Glutamatergic neuron (in vitro differentiated cells): Measurements from ENCODE around the gene GATA6. TPM values are rescaled to one million over a fixed set of nuclear protein-coding genes. Genes with fewer than 3 reads are reported as not detected.
"Not testable (repeated sequence)": the region's sequence is repeated elsewhere in the genome, so short reads cannot be mapped to it uniquely, and the experiment has no call there.

Experiments
- DNase-seq: peaks from one replicate; pipeline ENCODE4 v3.0.0; 2022
- H3K27ac Mint-ChIP-seq: one replicate; pipeline ENCODE4 v1.8.0; 2020; ENCODE audit warnings: mild to moderate bottlenecking, mixed read lengths, inconsistent platforms; ENCODE audit not compliant: unreplicated experiment
- H3K27me3 Mint-ChIP-seq: one replicate; pipeline ENCODE4 v1.8.0; 2020; ENCODE audit warnings: mild to moderate bottlenecking, moderate library complexity, mixed read lengths, inconsistent platforms; ENCODE audit not compliant: unreplicated experiment
- H3K36me3 Mint-ChIP-seq: one replicate; pipeline ENCODE4 v1.8.0; 2020; ENCODE audit warnings: mild to moderate bottlenecking, mixed read lengths, inconsistent platforms; ENCODE audit not compliant: unreplicated experiment
- H3K4me1 Mint-ChIP-seq: one replicate; pipeline ENCODE4 v1.8.0; 2020; ENCODE audit warnings: mild to moderate bottlenecking, low read depth, mixed read lengths, inconsistent platforms; ENCODE audit not compliant: unreplicated experiment
- H3K4me3 Mint-ChIP-seq: one replicate; pipeline ENCODE4 v1.8.0; 2020; ENCODE audit warnings: mild to moderate bottlenecking, mixed read lengths, inconsistent platforms; ENCODE audit not compliant: unreplicated experiment
- H3K9me3 Mint-ChIP-seq: one replicate; pipeline ENCODE4 v1.8.0; 2020; ENCODE audit warnings: mild to moderate bottlenecking, moderate library complexity, mixed read lengths, inconsistent platforms; ENCODE audit not compliant: unreplicated experiment
- CTCF ChIP-seq: fragments of 200-600 bp; sonication (generic); IDR thresholded peaks from one replicate; pipeline ENCODE4 v1.5.0; 2021; ENCODE audit not compliant: partially characterized antibody, unreplicated experiment
- total RNA-seq: library from RNA; stranded (reverse); fragmentation: NEBNext Ultra II Directional; extraction: Animal tissue kit (Norgen Biotek cat#: 25700); gene quantifications from one replicate; pipeline ENCODE4 v1.2.1, GENCODE V29; 2021; ENCODE audit not compliant: unreplicated experiment

GATA6 gene
- total RNA-seq, 1 donor from 2014 or later, result 0.42 TPM

- DNase-seq, result no peak
- Mint-ChIP-seq H3K27me3 (peaks cover 15% of the 10 kb centered on the region), H3K9me3 (peaks cover 2% of the 10 kb centered on the region), H3K4me3 (no peak overlapping the region), H3K4me1 (peaks cover 2% of the 10 kb centered on the region), H3K27ac (no peak overlapping the region), H3K36me3 (no peaks in the 10 kb centered on the region)
- TF ChIP-seq CTCF, result no peak
These were observed 11.3 kb downstream of the GATA6 start for GRCh38 chr18:22180722-22181121.

- Mint-ChIP-seq H3K4me3 (no peak overlapping the region), H3K27me3 (peaks cover 5% of the 10 kb centered on the region), H3K27ac (no peak overlapping the region), H3K9me3 (peaks cover 2% of the 10 kb centered on the region), H3K4me1 (no peaks in the 10 kb centered on the region), H3K36me3 (no peaks in the 10 kb centered on the region)
- TF ChIP-seq CTCF, result no peak
- DNase-seq, result no peak
These were observed 13.7 kb downstream of the GATA6 start for GRCh38 chr18:22182884-22183697.

GRCh38 chr18:22183698-22184170 lies 14.3 kb downstream of the GATA6 start:
- Mint-ChIP-seq H3K36me3 (no peaks in the 10 kb centered on the region), H3K27ac (no peak overlapping the region), H3K27me3 (peaks cover 4% of the 10 kb centered on the region), H3K4me1 (no peaks in the 10 kb centered on the region), H3K4me3 (no peak overlapping the region), H3K9me3 (peaks cover 2% of the 10 kb centered on the region)
- DNase-seq, result no peak
- TF ChIP-seq CTCF, result no peak

- not testable (repeated sequence) for H3K27me3 Mint-ChIP-seq, H3K4me3 Mint-ChIP-seq, DNase-seq, H3K4me1 Mint-ChIP-seq, H3K9me3 Mint-ChIP-seq, H3K27ac Mint-ChIP-seq, H3K36me3 Mint-ChIP-seq
These were observed 15.2 kb downstream of the GATA6 start for GRCh38 chr18:22184573-22184972.

GRCh38 chr18:22185273-22185672 lies 15.9 kb downstream of the GATA6 start:
- Mint-ChIP-seq H3K27me3 (peaks cover 2% of the 10 kb centered on the region), H3K4me3 (no peak overlapping the region), H3K36me3 (no peaks in the 10 kb centered on the region)

More at GRCh38 chr18:22185273-22185672, 15.9 kb downstream of the GATA6 start:
- Mint-ChIP-seq H3K27ac (no peak overlapping the region), H3K4me1 (no peaks in the 10 kb centered on the region), H3K9me3 (peaks cover 2% of the 10 kb centered on the region)
- no peak for DNase-seq
- no peak for TF ChIP-seq CTCF
